ENCODE results near the gene MAFB. TPM values are rescaled to one million over a fixed set of nuclear protein-coding genes. Genes with fewer than 3 reads are reported as not detected.

Gene MAFB
- polyA plus RNA-seq, 1 donor (not counting 4 experiments of a cell fraction or from before 2014, with no cell fraction given), result 1.7 TPM

GRCh38 chr20:40638414-40638813, 50.6 kb downstream of the MAFB start:
- Histone ChIP-seq H3K27me3 (ENCODE audit: control insufficient read depth, extremely low read depth, insufficient read depth, low read length) (no peaks in the 10 kb centered on the region), H3K9me1 (ENCODE audit: control insufficient read depth, extremely low read depth, insufficient read depth, low read length) (no peaks in the 10 kb centered on the region), H3K4me3 (ENCODE audit: control insufficient read depth in 2 of 3, extremely low read depth in 1 of 3, insufficient read depth in 2 of 3, low read depth in 1 of 3, low read length in 3 of 3) (no peak overlapping the region), H2AFZ (ENCODE audit: control insufficient read depth, low read length) (no peak overlapping the region), H3K79me2 (ENCODE audit: control insufficient read depth, insufficient read depth, low read length) (no peaks in the 10 kb centered on the region), H3K4me1 (ENCODE audit: control insufficient read depth, extremely low read depth, insufficient read depth, low read length) (no peaks in the 10 kb centered on the region), H4K20me1 (ENCODE audit: control insufficient read depth, extremely low read depth, insufficient read depth, low read length) (no peaks in the 10 kb centered on the region), H3K27ac (ENCODE audit: control insufficient read depth, insufficient read depth, low read length) (no peak overlapping the region), H3K36me3 (ENCODE audit: control insufficient read depth in 2 of 2, extremely low read depth in 1 of 2, insufficient read depth in 2 of 2, low read length in 2 of 2) (no peaks in the 10 kb centered on the region), H3K9me3 (ENCODE audit: control insufficient read depth, low read depth, low read length) (no peaks in the 10 kb centered on the region), H3K4me2 (ENCODE audit: control insufficient read depth, extremely low read depth, insufficient read depth, low read depth, low read length) (no peak overlapping the region), H3K9ac (ENCODE audit: control insufficient read depth, extremely low read depth, insufficient read depth, low read length) (no peak overlapping the region)
- no peak for TF ChIP-seq EZH2 (IDR thresholded peaks at IDR 0.05; ENCODE audit: low read length)
- TF ChIP-seq, protein P1, sequence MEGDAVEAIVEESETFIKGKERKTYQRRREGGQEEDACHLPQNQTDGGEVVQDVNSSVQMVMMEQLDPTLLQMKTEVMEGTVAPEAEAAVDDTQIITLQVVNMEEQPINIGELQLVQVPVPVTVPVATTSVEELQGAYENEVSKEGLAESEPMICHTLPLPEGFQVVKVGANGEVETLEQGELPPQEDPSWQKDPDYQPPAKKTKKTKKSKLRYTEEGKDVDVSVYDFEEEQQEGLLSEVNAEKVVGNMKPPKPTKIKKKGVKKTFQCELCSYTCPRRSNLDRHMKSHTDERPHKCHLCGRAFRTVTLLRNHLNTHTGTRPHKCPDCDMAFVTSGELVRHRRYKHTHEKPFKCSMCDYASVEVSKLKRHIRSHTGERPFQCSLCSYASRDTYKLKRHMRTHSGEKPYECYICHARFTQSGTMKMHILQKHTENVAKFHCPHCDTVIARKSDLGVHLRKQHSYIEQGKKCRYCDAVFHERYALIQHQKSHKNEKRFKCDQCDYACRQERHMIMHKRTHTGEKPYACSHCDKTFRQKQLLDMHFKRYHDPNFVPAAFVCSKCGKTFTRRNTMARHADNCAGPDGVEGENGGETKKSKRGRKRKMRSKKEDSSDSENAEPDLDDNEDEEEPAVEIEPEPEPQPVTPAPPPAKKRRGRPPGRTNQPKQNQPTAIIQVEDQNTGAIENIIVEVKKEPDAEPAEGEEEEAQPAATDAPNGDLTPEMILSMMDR (optimal IDR thresholded peaks at IDR 0.05 in 1 of 3, IDR thresholded peaks at IDR 0.05 in 1 of 3, conservative IDR thresholded peaks at IDR 0.05 in 1 of 3; ENCODE audit: extremely low read depth in 1 of 3, insufficient read depth in 2 of 3, low read length in 3 of 3), result no peak
- FAIRE-seq (no peak), DNase-seq (ENCODE audit: low read depth, low spot score) (no peak)
- dilution Hi-C loops (cut with MboI; ENCODE audit: extremely low pct_ligation_motif_present, low sequenced_read_pairs), result no loop called here

- H3K79me2 ChIP-seq (ENCODE audit: control insufficient read depth, insufficient read depth, low read length), result no peaks in the 10 kb centered on the region
- H3K27me3 ChIP-seq (ENCODE audit: control insufficient read depth, extremely low read depth, insufficient read depth, low read length), result no peaks in the 10 kb centered on the region
- H3K4me3 ChIP-seq (ENCODE audit: control insufficient read depth in 2 of 3, extremely low read depth in 1 of 3, insufficient read depth in 2 of 3, low read depth in 1 of 3, low read length in 3 of 3), result no peak overlapping the region
- FAIRE-seq (no peak), DNase-seq (ENCODE audit: low read depth, low spot score) (no peak)
- H3K9me1 ChIP-seq (ENCODE audit: control insufficient read depth, extremely low read depth, insufficient read depth, low read length), result no peaks in the 10 kb centered on the region
- H3K27ac ChIP-seq (ENCODE audit: control insufficient read depth, insufficient read depth, low read length), result no peak overlapping the region
- H2AFZ ChIP-seq (ENCODE audit: control insufficient read depth, low read length), result no peak overlapping the region
- no peak overlapping the region for H3K9ac ChIP-seq (ENCODE audit: control insufficient read depth, extremely low read depth, insufficient read depth, low read length)
- TF ChIP-seq, protein P1 (optimal IDR thresholded peaks at IDR 0.05 in 1 of 3, IDR thresholded peaks at IDR 0.05 in 1 of 3, conservative IDR thresholded peaks at IDR 0.05 in 1 of 3; ENCODE audit: extremely low read depth in 1 of 3, insufficient read depth in 2 of 3, low read length in 3 of 3), result no peak
- TF ChIP-seq EZH2 (IDR thresholded peaks at IDR 0.05; ENCODE audit: low read length), result no peak
- H3K4me1 ChIP-seq (ENCODE audit: control insufficient read depth, extremely low read depth, insufficient read depth, low read length), result peaks cover 4% of the 10 kb centered on the region
- H3K9me3 ChIP-seq (ENCODE audit: control insufficient read depth, low read depth, low read length), result no peaks in the 10 kb centered on the region
- dilution Hi-C loops (cut with MboI; ENCODE audit: extremely low pct_ligation_motif_present, low sequenced_read_pairs), result no loop called here
- H3K4me2 ChIP-seq (ENCODE audit: control insufficient read depth, extremely low read depth, insufficient read depth, low read depth, low read length), result no peak overlapping the region
- H4K20me1 ChIP-seq (ENCODE audit: control insufficient read depth, extremely low read depth, insufficient read depth, low read length), result no peaks in the 10 kb centered on the region
- no peaks in the 10 kb centered on the region for H3K36me3 ChIP-seq (ENCODE audit: control insufficient read depth in 2 of 2, extremely low read depth in 1 of 2, insufficient read depth in 2 of 2, low read length in 2 of 2)
These were observed 51.9 kb downstream of the MAFB start for GRCh38 chr20:40637176-40637575.
